GM12878 (cell line): ENCODE data around the gene PELI2. TPM values are rescaled to one million over a fixed set of nuclear protein-coding genes. Genes with fewer than 3 reads are reported as not detected.

Source experiments
- ATAC-seq: fragments of 200-7000 bp; cut with Tn5 transposase; 3 replicates; pipeline ENCODE4 v1.9.1; 2020; ENCODE audit warnings: mild to moderate bottlenecking, moderate library complexity
- BruUV-seq: library from RNA; stranded (reverse); fragments of 400-500 nt; replicated peaks from 2 replicates; lab custom pipeline; 2021; lab: Mats Ljungman, UMichigan
- CTCF ChIA-PET: fragments of 300-600 bp; sonication (Branson Sonifier 250); formaldehyde crosslinking; extraction: SDS; loops from one replicate; lab custom pipeline; 2021; ENCODE audit warnings: inconsistent platforms; lab: Yijun Ruan, JAX
- POLR2A ChIA-PET: fragments of 350-600 bp; formaldehyde crosslinking; extraction: SDS; loops from one replicate; lab custom pipeline; 2021; ENCODE audit warnings: inconsistent platforms; lab: Charles Lee
- RAD21 ChIA-PET: fragments of 300-600 bp; sonication (Branson Sonifier 250); formaldehyde crosslinking; loops from one replicate; lab custom pipeline; 2023; ENCODE audit warnings: antibody characterized with exemption; ENCODE audit not compliant: unreplicated experiment; lab: Charles Lee
- SMC1A ChIA-PET: fragments of 300-600 bp; sonication (Branson Sonifier 250); formaldehyde crosslinking; loops from one replicate; lab custom pipeline; 2023; ENCODE audit not compliant: unreplicated experiment, uncharacterized antibody; lab: Charles Lee
- DNase-seq: peaks from one replicate; pipeline ENCODE4 v3.0.0-alpha.2; 2011; ENCODE audit warnings: low read depth, low spot score
- FAIRE-seq: peaks from 3 replicates; lab custom pipeline; 2011; peaks lifted over from hg19 to GRCh38; lab: Jason Lieb, UNC
- H2AFZ ChIP-seq: 2 replicates; pipeline ENCODE4 v1.6.0; 2011; ENCODE audit warnings: low read depth, low read length, control low read depth; ENCODE audit not compliant: control insufficient read depth
- H3K27ac ChIP-seq: 2 replicates; pipeline ENCODE4 v1.5.1; 2011; ENCODE audit warnings: control low read depth; ENCODE audit not compliant: control insufficient read depth, insufficient read depth
- H3K27me3 ChIP-seq, 2 experiments: replicated peaks in 1 of 2; 2 replicates each; pipeline versions ENCODE4 v1.6.0 to v1.6.1; 2011; ENCODE audit warnings: low read length in 1 of 2; ENCODE audit not compliant: control insufficient read depth in 2 of 2, insufficient read depth in 2 of 2
- H3K36me3 ChIP-seq, 2 experiments: 2 replicates each; pipeline ENCODE4 v1.5.1; 2011; ENCODE audit warnings: low read length in 1 of 2; ENCODE audit not compliant: control insufficient read depth in 2 of 2, insufficient read depth in 2 of 2
- H3K4me1 ChIP-seq: 2 replicates; pipeline ENCODE4 v1.6.1; 2011; ENCODE audit warnings: mild to moderate bottlenecking, low read length, moderate library complexity, mixed read lengths; ENCODE audit not compliant: control insufficient read depth, insufficient read depth
- H3K4me2 ChIP-seq: 2 replicates; pipeline ENCODE4 v1.6.0; 2011; ENCODE audit warnings: control low read depth; ENCODE audit not compliant: control insufficient read depth, insufficient read depth
- H3K4me3 ChIP-seq: fragments of 200-600 bp; sonication (generic); 2 replicates; pipeline ENCODE4 v1.5.1; 2016
- H3K79me2 ChIP-seq: 2 replicates; pipeline ENCODE4 v1.6.0; 2011; ENCODE audit warnings: low read length; ENCODE audit not compliant: control insufficient read depth, insufficient read depth
- H3K9ac ChIP-seq: 2 replicates; pipeline ENCODE4 v1.8.0; 2011; ENCODE audit warnings: low read length, control low read depth, mixed read lengths; ENCODE audit not compliant: control insufficient read depth, insufficient read depth
- H3K9me3 ChIP-seq: replicated peaks from 3 replicates; pipeline ENCODE4 v1.5.1; 2011; ENCODE audit warnings: mild to moderate bottlenecking, low read length; ENCODE audit not compliant: control insufficient read depth, insufficient read depth
- H4K20me1 ChIP-seq: 2 replicates; pipeline ENCODE4 v1.6.0; 2011; ENCODE audit not compliant: control insufficient read depth, insufficient read depth
- BRCA1 ChIP-seq: IDR thresholded peaks from 2 replicates; pipeline ENCODE4 v1.6.1; 2011; ENCODE audit warnings: low read depth, low read length, improper control_type of control experiment
- CBX5 ChIP-seq: sonication (generic); IDR thresholded peaks from 2 replicates; pipeline ENCODE4 v1.6.1; 2016; ENCODE audit warnings: low read depth, moderate library complexity, mild to moderate bottlenecking, inconsistent platforms
- JUND ChIP-seq: IDR thresholded peaks from 2 replicates; pipeline ENCODE4 v1.6.1; 2012; ENCODE audit warnings: low read depth, mild to moderate bottlenecking, low read length, improper control_type of control experiment, moderate library complexity
- MXI1 ChIP-seq: fragments of 150-350 bp; IDR thresholded peaks from 2 replicates; pipeline ENCODE4 v1.6.1; 2011; ENCODE audit warnings: low read depth, mild to moderate bottlenecking, inconsistent platforms, low read length, improper control_type of control experiment
- NR2C1 ChIP-seq: fragments of 450-650 bp; IDR thresholded peaks from 2 replicates; pipeline ENCODE4 v1.6.1; 2017; ENCODE audit warnings: antibody characterized with exemption, mild to moderate bottlenecking, moderate library complexity
- POLR2A ChIP-seq: IDR thresholded peaks from 2 replicates; pipeline ENCODE4 v1.6.1; 2011; ENCODE audit warnings: low read depth, mild to moderate bottlenecking, low read length
- RELA ChIP-seq: fragments of 450-650 bp; IDR thresholded peaks from 2 replicates; pipeline ENCODE4 v1.8.0; 2014; ENCODE audit warnings: borderline replicate concordance; ENCODE audit not compliant: partially characterized antibody
- RUNX3 ChIP-seq: IDR thresholded peaks from 2 replicates; pipeline ENCODE4 v1.6.1; 2012; ENCODE audit warnings: low read length, inconsistent platforms
- TAF1 ChIP-seq: IDR thresholded peaks from 2 replicates; pipeline ENCODE4 v1.6.1; 2011; ENCODE audit warnings: mild to moderate bottlenecking, low read depth, low read length, borderline replicate concordance
- TCF12 ChIP-seq: IDR thresholded peaks from 2 replicates; pipeline ENCODE4 v1.6.1; 2011; ENCODE audit warnings: low read depth, mild to moderate bottlenecking, low read length
- ZBED1 ChIP-seq: IDR thresholded peaks from 2 replicates; pipeline ENCODE4 v1.6.1; 2016; ENCODE audit warnings: borderline replicate concordance
- ZNF384 ChIP-seq: IDR thresholded peaks from 2 replicates; pipeline ENCODE4 v1.6.1; 2012; ENCODE audit warnings: low read depth, mild to moderate bottlenecking, low read length, improper control_type of control experiment, borderline replicate concordance
- WGBS: methylation state at CpG from one replicate; pipeline ENCODE4 v1.1.6; 2016; ENCODE audit warnings: low lambda C conversion rate; ENCODE audit not compliant: insufficient replicate concordance, insufficient coverage; ENCODE audit errors: missing lambda C conversion rate; 5-methylcytosine and 5-hydroxymethylcytosine counted together
- in situ Hi-C: fragments of 300-500 bp; cut with MboI; formaldehyde crosslinking; loops from 9 replicates; pipeline ENCODE4 v1.14.3; 2018; ENCODE audit warnings: mixed read lengths
- intact Hi-C: fragments of 100-400 bp; cut with micrococcal nuclease; formaldehyde crosslinking; loops from one replicate; pipeline ENCODE4 v1.14.2; 2022; ENCODE audit not compliant: unreplicated experiment
- polyA plus RNA-seq, 11 experiments: library from polyadenylated mRNA; depleted of rRNA in 4 of 11; unstranded in 6 of 11; stranded (reverse) in 5 of 11; fragments of >200 nt; fragmentation: Nextera tagmentation in 4 of 11; fragmentation: Illumina TruSeq in 1 of 11; extraction: Ambion mirVana in 4 of 11; extraction: Trizol in 1 of 11; gene quantifications; 1 replicate in 1 of 11; 2 replicates in 10 of 11; pipeline versions ENCODE4 v1.2.1 to v1.2.3, GENCODE V29; 2011 to 2016; ENCODE audit warnings: inconsistent platforms in 2 of 11, missing spikeins in 2 of 11, low read depth in 1 of 11
- total RNA-seq, 4 experiments: library from RNA; depleted of rRNA in 3 of 4; stranded (reverse); fragments of >200 nt in 3 of 4; fragmentation: Illumina TruSeq in 1 of 4; extraction: Trizol in 1 of 4; gene quantifications; 2 replicates each; pipeline versions ENCODE4 v1.2.1 to v1.2.3, GENCODE V29; 2013 to 2021
- TF ChIP-seq, protein P1 (sequence below): fragments of 450-650 bp; IDR thresholded peaks from 2 replicates; pipeline ENCODE4 v1.6.1; 2017; ENCODE audit warnings: antibody characterized with exemption, mild to moderate bottlenecking, moderate library complexity
- TF ChIP-seq, protein P2 (sequence below): fragments of 450-650 bp; formaldehyde crosslinking; IDR thresholded peaks from 2 replicates; pipeline ENCODE4 v1.5.0; 2022; ENCODE audit warnings: mild to moderate bottlenecking, missing genetic modification characterization
- TF ChIP-seq, protein P3 (sequence below): fragments of 450-650 bp; IDR thresholded peaks from 2 replicates; pipeline ENCODE4 v1.6.1; 2017; ENCODE audit warnings: low read depth, mild to moderate bottlenecking, moderate library complexity
- TF ChIP-seq, protein P4 (sequence below): IDR thresholded peaks from 2 replicates; pipeline ENCODE4 v1.6.1; 2011; ENCODE audit warnings: mild to moderate bottlenecking, low read depth, low read length, moderate library complexity; ENCODE audit not compliant: insufficient replicate concordance

Gene PELI2
- total and polyA plus RNA-seq, 10 of the 15 experiments (the other 5 are each of a cell fraction or from before 2014, with no cell fraction given): under 0.01 to 0.10 (median 0.01) TPM; not detected in 3

DNA sequence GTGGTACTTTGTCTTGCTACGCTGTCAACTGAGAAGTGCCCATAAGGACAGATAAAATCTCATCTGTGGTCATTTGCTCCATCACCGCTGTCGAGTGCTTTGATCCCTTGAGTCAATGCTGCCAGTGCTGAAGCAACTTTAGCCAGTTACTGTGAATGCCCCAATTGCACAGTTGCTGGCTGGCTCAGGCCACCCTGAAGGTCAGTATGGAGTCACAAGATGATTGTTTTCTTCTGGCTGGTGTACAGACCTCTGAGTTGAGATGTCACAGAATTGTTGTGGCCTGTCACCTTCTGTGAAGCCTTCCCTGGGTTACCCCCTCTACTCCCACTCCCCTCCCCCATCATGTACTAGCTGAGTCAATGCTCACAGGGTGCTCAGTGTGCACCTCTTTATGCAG is 92.9 kb downstream of the PELI2 start:
- WGBS: 48% methylated on average over 3 of the region's 3 CpGs
- Histone ChIP-seq H3K27ac (no peak overlapping the region), H3K27me3 (no peaks in the 10 kb centered on the region; a peak in 1 of 4 replicates), H4K20me1 (no peaks in the 10 kb centered on the region), H3K4me2 (no peak overlapping the region), H3K79me2 (no peaks in the 10 kb centered on the region), H3K4me3 (no peak overlapping the region), H2AFZ (no peak overlapping the region), H3K9me3 (no peaks in the 10 kb centered on the region), H3K9ac (no peak overlapping the region), H3K4me1 (no peaks in the 10 kb centered on the region), H3K36me3 (no peaks in the 10 kb centered on the region)
- BruUV-seq: no TSS peak
- no peak for DNase-seq
- CTCF ChIA-PET: no interaction called here
- no peak for ATAC-seq
- POLR2A ChIA-PET: no interaction called here
- intact Hi-C loops: no loop called here
- SMC1A ChIA-PET: no interaction called here
- in situ Hi-C loops: no loop called here
- no peak for FAIRE-seq
- RAD21 ChIA-PET: no interaction called here
- TF ChIP-seq ZNF384: no peak
- no peak for TF ChIP-seq POLR2A
- no peak for TF ChIP-seq RUNX3
- TF ChIP-seq, protein P1, sequence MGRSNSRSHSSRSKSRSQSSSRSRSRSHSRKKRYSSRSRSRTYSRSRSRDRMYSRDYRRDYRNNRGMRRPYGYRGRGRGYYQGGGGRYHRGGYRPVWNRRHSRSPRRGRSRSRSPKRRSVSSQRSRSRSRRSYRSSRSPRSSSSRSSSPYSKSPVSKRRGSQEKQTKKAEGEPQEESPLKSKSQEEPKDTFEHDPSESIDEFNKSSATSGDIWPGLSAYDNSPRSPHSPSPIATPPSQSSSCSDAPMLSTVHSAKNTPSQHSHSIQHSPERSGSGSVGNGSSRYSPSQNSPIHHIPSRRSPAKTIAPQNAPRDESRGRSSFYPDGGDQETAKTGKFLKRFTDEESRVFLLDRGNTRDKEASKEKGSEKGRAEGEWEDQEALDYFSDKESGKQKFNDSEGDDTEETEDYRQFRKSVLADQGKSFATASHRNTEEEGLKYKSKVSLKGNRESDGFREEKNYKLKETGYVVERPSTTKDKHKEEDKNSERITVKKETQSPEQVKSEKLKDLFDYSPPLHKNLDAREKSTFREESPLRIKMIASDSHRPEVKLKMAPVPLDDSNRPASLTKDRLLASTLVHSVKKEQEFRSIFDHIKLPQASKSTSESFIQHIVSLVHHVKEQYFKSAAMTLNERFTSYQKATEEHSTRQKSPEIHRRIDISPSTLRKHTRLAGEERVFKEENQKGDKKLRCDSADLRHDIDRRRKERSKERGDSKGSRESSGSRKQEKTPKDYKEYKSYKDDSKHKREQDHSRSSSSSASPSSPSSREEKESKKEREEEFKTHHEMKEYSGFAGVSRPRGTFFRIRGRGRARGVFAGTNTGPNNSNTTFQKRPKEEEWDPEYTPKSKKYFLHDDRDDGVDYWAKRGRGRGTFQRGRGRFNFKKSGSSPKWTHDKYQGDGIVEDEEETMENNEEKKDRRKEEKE: no peak
- no peak for TF ChIP-seq BRCA1
- no peak for TF ChIP-seq JUND
- no peak for TF ChIP-seq ZBED1
- no peak for TF ChIP-seq MXI1
- no peak for TF ChIP-seq CBX5
- TF ChIP-seq NR2C1: no peak
- TF ChIP-seq, protein P2, sequence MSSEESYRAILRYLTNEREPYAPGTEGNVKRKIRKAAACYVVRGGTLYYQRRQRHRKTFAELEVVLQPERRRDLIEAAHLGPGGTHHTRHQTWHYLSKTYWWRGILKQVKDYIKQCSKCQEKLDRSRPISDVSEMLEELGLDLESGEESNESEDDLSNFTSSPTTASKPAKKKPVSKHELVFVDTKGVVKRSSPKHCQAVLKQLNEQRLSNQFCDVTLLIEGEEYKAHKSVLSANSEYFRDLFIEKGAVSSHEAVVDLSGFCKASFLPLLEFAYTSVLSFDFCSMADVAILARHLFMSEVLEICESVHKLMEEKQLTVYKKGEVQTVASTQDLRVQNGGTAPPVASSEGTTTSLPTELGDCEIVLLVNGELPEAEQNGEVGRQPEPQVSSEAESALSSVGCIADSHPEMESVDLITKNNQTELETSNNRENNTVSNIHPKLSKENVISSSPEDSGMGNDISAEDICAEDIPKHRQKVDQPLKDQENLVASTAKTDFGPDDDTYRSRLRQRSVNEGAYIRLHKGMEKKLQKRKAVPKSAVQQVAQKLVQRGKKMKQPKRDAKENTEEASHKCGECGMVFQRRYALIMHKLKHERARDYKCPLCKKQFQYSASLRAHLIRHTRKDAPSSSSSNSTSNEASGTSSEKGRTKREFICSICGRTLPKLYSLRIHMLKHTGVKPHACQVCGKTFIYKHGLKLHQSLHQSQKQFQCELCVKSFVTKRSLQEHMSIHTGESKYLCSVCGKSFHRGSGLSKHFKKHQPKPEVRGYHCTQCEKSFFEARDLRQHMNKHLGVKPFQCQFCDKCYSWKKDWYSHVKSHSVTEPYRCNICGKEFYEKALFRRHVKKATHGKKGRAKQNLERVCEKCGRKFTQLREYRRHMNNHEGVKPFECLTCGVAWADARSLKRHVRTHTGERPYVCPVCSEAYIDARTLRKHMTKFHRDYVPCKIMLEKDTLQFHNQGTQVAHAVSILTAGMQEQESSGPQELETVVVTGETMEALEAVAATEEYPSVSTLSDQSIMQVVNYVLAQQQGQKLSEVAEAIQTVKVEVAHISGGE (CRISPR knock-in tag): no peak
- TF ChIP-seq, protein P3, sequence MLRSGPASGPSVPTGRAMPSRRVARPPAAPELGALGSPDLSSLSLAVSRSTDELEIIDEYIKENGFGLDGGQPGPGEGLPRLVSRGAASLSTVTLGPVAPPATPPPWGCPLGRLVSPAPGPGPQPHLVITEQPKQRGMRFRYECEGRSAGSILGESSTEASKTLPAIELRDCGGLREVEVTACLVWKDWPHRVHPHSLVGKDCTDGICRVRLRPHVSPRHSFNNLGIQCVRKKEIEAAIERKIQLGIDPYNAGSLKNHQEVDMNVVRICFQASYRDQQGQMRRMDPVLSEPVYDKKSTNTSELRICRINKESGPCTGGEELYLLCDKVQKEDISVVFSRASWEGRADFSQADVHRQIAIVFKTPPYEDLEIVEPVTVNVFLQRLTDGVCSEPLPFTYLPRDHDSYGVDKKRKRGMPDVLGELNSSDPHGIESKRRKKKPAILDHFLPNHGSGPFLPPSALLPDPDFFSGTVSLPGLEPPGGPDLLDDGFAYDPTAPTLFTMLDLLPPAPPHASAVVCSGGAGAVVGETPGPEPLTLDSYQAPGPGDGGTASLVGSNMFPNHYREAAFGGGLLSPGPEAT: no peak
- TF ChIP-seq, protein P4, sequence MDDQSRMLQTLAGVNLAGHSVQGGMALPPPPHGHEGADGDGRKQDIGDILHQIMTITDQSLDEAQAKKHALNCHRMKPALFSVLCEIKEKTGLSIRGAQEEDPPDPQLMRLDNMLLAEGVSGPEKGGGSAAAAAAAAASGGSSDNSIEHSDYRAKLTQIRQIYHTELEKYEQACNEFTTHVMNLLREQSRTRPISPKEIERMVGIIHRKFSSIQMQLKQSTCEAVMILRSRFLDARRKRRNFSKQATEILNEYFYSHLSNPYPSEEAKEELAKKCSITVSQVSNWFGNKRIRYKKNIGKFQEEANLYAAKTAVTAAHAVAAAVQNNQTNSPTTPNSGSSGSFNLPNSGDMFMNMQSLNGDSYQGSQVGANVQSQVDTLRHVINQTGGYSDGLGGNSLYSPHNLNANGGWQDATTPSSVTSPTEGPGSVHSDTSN: no peak
- no peak for TF ChIP-seq TCF12
- no peak for TF ChIP-seq TAF1
- no peak for TF ChIP-seq RELA
